Measurements from ENCODE around the gene COA1.

- no peak for TF ChIP-seq POLR2A (IDR thresholded peaks at IDR 0.05)
- TF ChIP-seq CTCF (IDR thresholded peaks at IDR 0.05) = no peak
Measured at GRCh38 chr7:43691611-43692010, 37.7 kb downstream of the COA1 start.
